Glutamatergic neuron (in vitro differentiated cells): ENCODE results near the gene BASP1. TPM values are rescaled to one million over a fixed set of nuclear protein-coding genes. Genes with fewer than 3 reads are reported as not detected.

ENCODE experiments used
- DNase-seq: peaks from one replicate; pipeline ENCODE4 v3.0.0; 2022
- H3K27ac Mint-ChIP-seq: one replicate; pipeline ENCODE4 v1.8.0; 2020; ENCODE audit warnings: mild to moderate bottlenecking, mixed read lengths, inconsistent platforms; ENCODE audit not compliant: unreplicated experiment
- H3K27me3 Mint-ChIP-seq: one replicate; pipeline ENCODE4 v1.8.0; 2020; ENCODE audit warnings: mild to moderate bottlenecking, moderate library complexity, mixed read lengths, inconsistent platforms; ENCODE audit not compliant: unreplicated experiment
- H3K36me3 Mint-ChIP-seq: one replicate; pipeline ENCODE4 v1.8.0; 2020; ENCODE audit warnings: mild to moderate bottlenecking, mixed read lengths, inconsistent platforms; ENCODE audit not compliant: unreplicated experiment
- H3K4me1 Mint-ChIP-seq: one replicate; pipeline ENCODE4 v1.8.0; 2020; ENCODE audit warnings: mild to moderate bottlenecking, low read depth, mixed read lengths, inconsistent platforms; ENCODE audit not compliant: unreplicated experiment
- H3K4me3 Mint-ChIP-seq: one replicate; pipeline ENCODE4 v1.8.0; 2020; ENCODE audit warnings: mild to moderate bottlenecking, mixed read lengths, inconsistent platforms; ENCODE audit not compliant: unreplicated experiment
- H3K9me3 Mint-ChIP-seq: one replicate; pipeline ENCODE4 v1.8.0; 2020; ENCODE audit warnings: mild to moderate bottlenecking, moderate library complexity, mixed read lengths, inconsistent platforms; ENCODE audit not compliant: unreplicated experiment
- CTCF ChIP-seq: fragments of 200-600 bp; sonication (generic); IDR thresholded peaks from one replicate; pipeline ENCODE4 v1.5.0; 2021; ENCODE audit not compliant: partially characterized antibody, unreplicated experiment
- total RNA-seq: library from RNA; stranded (reverse); fragmentation: NEBNext Ultra II Directional; extraction: Animal tissue kit (Norgen Biotek cat#: 25700); gene quantifications from one replicate; pipeline ENCODE4 v1.2.1, GENCODE V29; 2021; ENCODE audit not compliant: unreplicated experiment

Gene BASP1
- total RNA-seq, 1 donor from 2014 or later, result 832 TPM

GRCh38 chr5:17185773-17186172 lies 31.7 kb upstream of the BASP1 start:
- Mint-ChIP-seq H3K27me3 (peaks cover 3% of the 10 kb centered on the region), H3K27ac (no peak overlapping the region), H3K4me1 (peaks cover 13% of the 10 kb centered on the region), H3K9me3 (peaks cover 2% of the 10 kb centered on the region), H3K36me3 (peaks cover 11% of the 10 kb centered on the region), H3K4me3 (no peak overlapping the region)
- DNase-seq, result no peak
- TF ChIP-seq CTCF, result no peak

GRCh38 chr5:17186256-17186655 lies 31.2 kb upstream of the BASP1 start:
- peaks cover 11% of the 10 kb centered on the region for H3K36me3 Mint-ChIP-seq
- H3K4me1 Mint-ChIP-seq, result peaks cover 15% of the 10 kb centered on the region
- no peak overlapping the region for H3K4me3 Mint-ChIP-seq
- H3K9me3 Mint-ChIP-seq, result peaks cover 2% of the 10 kb centered on the region
- H3K27me3 Mint-ChIP-seq, result peaks cover 3% of the 10 kb centered on the region
- no peak overlapping the region for H3K27ac Mint-ChIP-seq
- TF ChIP-seq CTCF, result no peak
- no peak for DNase-seq

- Mint-ChIP-seq H3K36me3 (peaks cover 11% of the 10 kb centered on the region), H3K9me3 (peaks cover 2% of the 10 kb centered on the region), H3K27me3 (peaks cover 3% of the 10 kb centered on the region), H3K4me1 (peaks cover 18% of the 10 kb centered on the region), H3K4me3 (no peak overlapping the region), H3K27ac (no peak overlapping the region)
- TF ChIP-seq CTCF, result no peak
- no peak for DNase-seq
Observed at GRCh38 chr5:17187011-17187785, 30.2 kb upstream of the BASP1 start.

- peaks cover 2% of the 10 kb centered on the region for H3K9me3 Mint-ChIP-seq
- H3K4me3 Mint-ChIP-seq, result no peak overlapping the region
- no peak for TF ChIP-seq CTCF
- DNase-seq, result no peak
- H3K36me3 Mint-ChIP-seq, result peaks cover 11% of the 10 kb centered on the region
- peaks cover 5% of the 10 kb centered on the region for H3K27me3 Mint-ChIP-seq
- peaks cover 23% of the 10 kb centered on the region for H3K4me1 Mint-ChIP-seq
- no peak overlapping the region for H3K27ac Mint-ChIP-seq
Observed at GRCh38 chr5:17187786-17188170, 29.7 kb upstream of the BASP1 start.

- DNase-seq, result peak; percentile 88
- H3K9me3 Mint-ChIP-seq, result peaks cover 2% of the 10 kb centered on the region
- peaks cover 5% of the 10 kb centered on the region for H3K27me3 Mint-ChIP-seq
- peaks cover 23% of the 10 kb centered on the region for H3K4me1 Mint-ChIP-seq
- peaks cover 11% of the 10 kb centered on the region for H3K36me3 Mint-ChIP-seq
- peak overlapping the region; percentile 14 for H3K27ac Mint-ChIP-seq
- H3K4me3 Mint-ChIP-seq, result no peak overlapping the region
- TF ChIP-seq CTCF, result peak; percentile 94
Observed at GRCh38 chr5:17189381-17190036, 27.9 kb upstream of the BASP1 start.
